ENCODE data around the gene CD300LB.
A peak's percentile ranks its signal among the peaks of the same experiment; 100 is the strongest.

CD300LB gene

GRCh38 chr17:74485022-74485743 is 46.1 kb downstream of the CD300LB start:
- Histone ChIP-seq H3K4me1 (no peaks in the 10 kb centered on the region), H3K4me3 (no peak overlapping the region), H3K27ac (no peak overlapping the region), H3K27me3 (no peaks in the 10 kb centered on the region), H3K9ac (no peak overlapping the region), H3K4me2 (no peak overlapping the region), H4K20me1 (no peaks in the 10 kb centered on the region), H3K36me3 (no peaks in the 10 kb centered on the region), H3K9me3 (peaks cover 17% of the 10 kb centered on the region)
- TF ChIP-seq Cebpa-rat (IDR thresholded peaks at IDR 0.05), result no peak

GRCh38 chr17:74484066-74484465 is 47.2 kb downstream of the CD300LB start:
- Histone ChIP-seq H3K4me3 (no peak overlapping the region), H4K20me1 (no peaks in the 10 kb centered on the region), H3K36me3 (no peaks in the 10 kb centered on the region), H3K9me3 (peaks cover 17% of the 10 kb centered on the region), H3K27ac (no peak overlapping the region), H3K9ac (no peak overlapping the region), H3K4me1 (peaks cover 11% of the 10 kb centered on the region), H3K4me2 (no peak overlapping the region), H3K27me3 (no peaks in the 10 kb centered on the region)
- TF ChIP-seq Cebpa-rat (IDR thresholded peaks at IDR 0.05), result no peak

- no peaks in the 10 kb centered on the region for H3K27me3 ChIP-seq
- H3K4me2 ChIP-seq, result no peak overlapping the region
- H3K36me3 ChIP-seq, result no peaks in the 10 kb centered on the region
- no peaks in the 10 kb centered on the region for H4K20me1 ChIP-seq
- H3K9me3 ChIP-seq, result 0 out of 2 replicates have a peak, but pooled peaks cover under 1% of the 10 kb centered on the region
- no peak for TF ChIP-seq Cebpa-rat (IDR thresholded peaks at IDR 0.05)
- H3K9ac ChIP-seq, result no peak overlapping the region
- no peak overlapping the region for H3K4me3 ChIP-seq
- peaks cover 28% of the 10 kb centered on the region for H3K4me1 ChIP-seq
- no peak overlapping the region for H3K27ac ChIP-seq
Measured at GRCh38 chr17:74481621-74482020, 49.7 kb downstream of the CD300LB start.

- no peak overlapping the region for H3K4me3 ChIP-seq
- peaks cover 13% of the 10 kb centered on the region for H3K9me3 ChIP-seq
- no peak overlapping the region for H3K27ac ChIP-seq
- peak overlapping the region; percentile 4; the same call in 1 of the 2 replicates for H3K4me2 ChIP-seq
- peaks cover 28% of the 10 kb centered on the region for H3K4me1 ChIP-seq
- H3K27me3 ChIP-seq, result no peaks in the 10 kb centered on the region
- H3K9ac ChIP-seq, result no peak overlapping the region
- no peaks in the 10 kb centered on the region for H4K20me1 ChIP-seq
- H3K36me3 ChIP-seq, result no peaks in the 10 kb centered on the region
- no peak for TF ChIP-seq Cebpa-rat (IDR thresholded peaks at IDR 0.05)
Measured at GRCh38 chr17:74480290-74480689, 51.0 kb downstream of the CD300LB start.

- Histone ChIP-seq H4K20me1 (no peaks in the 10 kb centered on the region), H3K27ac (peak overlapping the region; percentile 38; the same call in 1 of the 2 replicates), H3K4me3 (no peak overlapping the region), H3K9me3 (peaks cover 17% of the 10 kb centered on the region), H3K4me2 (peak overlapping the region; percentile 69), H3K27me3 (no peaks in the 10 kb centered on the region), H3K9ac (no peak overlapping the region), H3K36me3 (no peaks in the 10 kb centered on the region), H3K4me1 (peaks cover 42% of the 10 kb centered on the region)
- no peak for TF ChIP-seq Cebpa-rat (IDR thresholded peaks at IDR 0.05)
Measured at GRCh38 chr17:74478420-74479100, 52.7 kb downstream of the CD300LB start.

- H3K4me1 ChIP-seq, result peaks cover 48% of the 10 kb centered on the region
- peaks cover 17% of the 10 kb centered on the region for H3K9me3 ChIP-seq
- H3K4me2 ChIP-seq, result peak overlapping the region; percentile 69; the same call in 1 of the 2 replicates
- no peak overlapping the region for H3K9ac ChIP-seq
- no peaks in the 10 kb centered on the region for H3K36me3 ChIP-seq
- no peak for TF ChIP-seq Cebpa-rat (IDR thresholded peaks at IDR 0.05)
- no peaks in the 10 kb centered on the region for H4K20me1 ChIP-seq
- H3K27ac ChIP-seq, result no peak overlapping the region
- no peak overlapping the region for H3K4me3 ChIP-seq
- no peaks in the 10 kb centered on the region for H3K27me3 ChIP-seq
Measured at GRCh38 chr17:74477411-74477810, 53.9 kb downstream of the CD300LB start.

- H3K4me3 ChIP-seq, result no peak overlapping the region
- H3K36me3 ChIP-seq, result no peaks in the 10 kb centered on the region
- peaks cover 17% of the 10 kb centered on the region for H3K9me3 ChIP-seq
- H3K4me2 ChIP-seq, result no peak overlapping the region
- no peak overlapping the region for H3K27ac ChIP-seq
- H3K4me1 ChIP-seq, result peaks cover 48% of the 10 kb centered on the region
- no peaks in the 10 kb centered on the region for H3K27me3 ChIP-seq
- H3K9ac ChIP-seq, result no peak overlapping the region
- H4K20me1 ChIP-seq, result no peaks in the 10 kb centered on the region
- no peak for TF ChIP-seq Cebpa-rat (IDR thresholded peaks at IDR 0.05)
Measured at GRCh38 chr17:74475189-74475588, 56.1 kb downstream of the CD300LB start.

- Histone ChIP-seq H4K20me1 (no peaks in the 10 kb centered on the region), H3K9me3 (peaks cover 17% of the 10 kb centered on the region), H3K36me3 (no peaks in the 10 kb centered on the region), H3K9ac (no peak overlapping the region), H3K4me3 (no peak overlapping the region; the same call in 1 of the 2 replicates), H3K4me1 (peaks cover 39% of the 10 kb centered on the region), H3K27ac (no peak overlapping the region), H3K27me3 (no peaks in the 10 kb centered on the region), H3K4me2 (peak overlapping the region; percentile 67)
- no peak for TF ChIP-seq Cebpa-rat (IDR thresholded peaks at IDR 0.05)
Measured at GRCh38 chr17:74474043-74474792, 57.1 kb downstream of the CD300LB start.

- peaks cover 17% of the 10 kb centered on the region for H3K9me3 ChIP-seq
- no peak overlapping the region for H3K4me3 ChIP-seq
- H3K27ac ChIP-seq, result no peak overlapping the region
- peaks cover 3% of the 10 kb centered on the region; the same call in 1 of the 2 replicates for H3K27me3 ChIP-seq
- H3K9ac ChIP-seq, result no peak overlapping the region
- peak overlapping the region; percentile 32; the same call in 1 of the 2 replicates for H3K4me2 ChIP-seq
- no peaks in the 10 kb centered on the region for H4K20me1 ChIP-seq
- H3K36me3 ChIP-seq, result no peaks in the 10 kb centered on the region
- TF ChIP-seq Cebpa-rat (IDR thresholded peaks at IDR 0.05), result no peak
- peaks cover 29% of the 10 kb centered on the region for H3K4me1 ChIP-seq
Measured at GRCh38 chr17:74473294-74473693, 58.0 kb downstream of the CD300LB start.
